ENCODE data around the gene DNASE1L1.

GRCh38 chrX:154380153-154380552, 28.9 kb downstream of the DNASE1L1 start:
- TF ChIP-seq, protein P1, sequence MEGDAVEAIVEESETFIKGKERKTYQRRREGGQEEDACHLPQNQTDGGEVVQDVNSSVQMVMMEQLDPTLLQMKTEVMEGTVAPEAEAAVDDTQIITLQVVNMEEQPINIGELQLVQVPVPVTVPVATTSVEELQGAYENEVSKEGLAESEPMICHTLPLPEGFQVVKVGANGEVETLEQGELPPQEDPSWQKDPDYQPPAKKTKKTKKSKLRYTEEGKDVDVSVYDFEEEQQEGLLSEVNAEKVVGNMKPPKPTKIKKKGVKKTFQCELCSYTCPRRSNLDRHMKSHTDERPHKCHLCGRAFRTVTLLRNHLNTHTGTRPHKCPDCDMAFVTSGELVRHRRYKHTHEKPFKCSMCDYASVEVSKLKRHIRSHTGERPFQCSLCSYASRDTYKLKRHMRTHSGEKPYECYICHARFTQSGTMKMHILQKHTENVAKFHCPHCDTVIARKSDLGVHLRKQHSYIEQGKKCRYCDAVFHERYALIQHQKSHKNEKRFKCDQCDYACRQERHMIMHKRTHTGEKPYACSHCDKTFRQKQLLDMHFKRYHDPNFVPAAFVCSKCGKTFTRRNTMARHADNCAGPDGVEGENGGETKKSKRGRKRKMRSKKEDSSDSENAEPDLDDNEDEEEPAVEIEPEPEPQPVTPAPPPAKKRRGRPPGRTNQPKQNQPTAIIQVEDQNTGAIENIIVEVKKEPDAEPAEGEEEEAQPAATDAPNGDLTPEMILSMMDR (CRISPR knock-in tag; IDR thresholded peaks at IDR 0.05): no peak
- TF ChIP-seq ZNF225 (CRISPR knock-in tag; IDR thresholded peaks at IDR 0.05) (no peak), SIN3A (IDR thresholded peaks at IDR 0.05; ENCODE audit: borderline replicate concordance, low read depth, low read length) (no peak), ZNF746 (CRISPR knock-in tag; IDR thresholded peaks at IDR 0.05) (no peak)
- TF ChIP-seq, protein P2, sequence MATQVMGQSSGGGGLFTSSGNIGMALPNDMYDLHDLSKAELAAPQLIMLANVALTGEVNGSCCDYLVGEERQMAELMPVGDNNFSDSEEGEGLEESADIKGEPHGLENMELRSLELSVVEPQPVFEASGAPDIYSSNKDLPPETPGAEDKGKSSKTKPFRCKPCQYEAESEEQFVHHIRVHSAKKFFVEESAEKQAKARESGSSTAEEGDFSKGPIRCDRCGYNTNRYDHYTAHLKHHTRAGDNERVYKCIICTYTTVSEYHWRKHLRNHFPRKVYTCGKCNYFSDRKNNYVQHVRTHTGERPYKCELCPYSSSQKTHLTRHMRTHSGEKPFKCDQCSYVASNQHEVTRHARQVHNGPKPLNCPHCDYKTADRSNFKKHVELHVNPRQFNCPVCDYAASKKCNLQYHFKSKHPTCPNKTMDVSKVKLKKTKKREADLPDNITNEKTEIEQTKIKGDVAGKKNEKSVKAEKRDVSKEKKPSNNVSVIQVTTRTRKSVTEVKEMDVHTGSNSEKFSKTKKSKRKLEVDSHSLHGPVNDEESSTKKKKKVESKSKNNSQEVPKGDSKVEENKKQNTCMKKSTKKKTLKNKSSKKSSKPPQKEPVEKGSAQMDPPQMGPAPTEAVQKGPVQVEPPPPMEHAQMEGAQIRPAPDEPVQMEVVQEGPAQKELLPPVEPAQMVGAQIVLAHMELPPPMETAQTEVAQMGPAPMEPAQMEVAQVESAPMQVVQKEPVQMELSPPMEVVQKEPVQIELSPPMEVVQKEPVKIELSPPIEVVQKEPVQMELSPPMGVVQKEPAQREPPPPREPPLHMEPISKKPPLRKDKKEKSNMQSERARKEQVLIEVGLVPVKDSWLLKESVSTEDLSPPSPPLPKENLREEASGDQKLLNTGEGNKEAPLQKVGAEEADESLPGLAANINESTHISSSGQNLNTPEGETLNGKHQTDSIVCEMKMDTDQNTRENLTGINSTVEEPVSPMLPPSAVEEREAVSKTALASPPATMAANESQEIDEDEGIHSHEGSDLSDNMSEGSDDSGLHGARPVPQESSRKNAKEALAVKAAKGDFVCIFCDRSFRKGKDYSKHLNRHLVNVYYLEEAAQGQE (IDR thresholded peaks at IDR 0.05; ENCODE audit: borderline replicate concordance in 1 of 2, low read depth in 1 of 2, low read length in 2 of 2): no peak

All from HepG2 (cell line).